Measurements from ENCODE around the gene HDAC4. TPM values are rescaled to one million over a fixed set of nuclear protein-coding genes. Genes with fewer than 3 reads are reported as not detected.

Gene HDAC4
- total and polyA plus RNA-seq, 2 of the 8 experiments (the other 6 are each of a cell fraction or from before 2014, with no cell fraction given), result 15.4 to 31.5 TPM

- TF ChIP-seq POLR2AphosphoS5 (IDR thresholded peaks at IDR 0.05; ENCODE audit: low read depth, low read length) (no peak), HDAC2 (IDR thresholded peaks at IDR 0.05; ENCODE audit: borderline replicate concordance in 1 of 2, low read depth in 2 of 2, low read length in 2 of 2) (no peak), CTCF (IDR thresholded peaks at IDR 0.05; ENCODE audit: control extremely low read depth in 1 of 3, insufficient read depth in 1 of 3, low read depth in 1 of 3, low read length in 3 of 3) (no peak), KDM4A (IDR thresholded peaks at IDR 0.05; ENCODE audit: low read depth, low read length, severe bottlenecking) (no peak), ASH2L (IDR thresholded peaks at IDR 0.05; ENCODE audit: low read length) (no peak), E2F6 (IDR thresholded peaks at IDR 0.05) (no peak)
Measured at GRCh38 chr2:239365071-239365781, 35.6 kb downstream of the HDAC4 start (continued).

Measured in H1 (cell line).